ENCODE results near the gene CHADL. TPM values are rescaled to one million over a fixed set of nuclear protein-coding genes. Genes with fewer than 3 reads are reported as not detected.

The CHADL gene
- polyA plus RNA-seq, 1 of the 3 experiments (the other 2 are of a cell fraction): 0.03 TPM

GRCh38 chr22:41206719-41207118, 34.0 kb downstream of the CHADL start:
- CTCF ChIA-PET: interaction anchor here (1.3 kb wide), 1 partner anchor 12 kb away, joined by 3 read pairs; no protein-coding TSS in a partner anchor
- WGBS (ENCODE audit: low lambda C conversion rate): 99% methylated on average over 9 of the region's 9 CpGs

More at GRCh38 chr22:41206719-41207118, 34.0 kb downstream of the CHADL start:
- POLR2A ChIA-PET: no interaction called here
- peaks cover 0 to 4% of the 10 kb centered on the region in 2 experiments; a peak in 1 of 4 replicates for H3K4me1 ChIP-seq (ENCODE audit: control insufficient read depth in 1 of 2, insufficient read depth in 2 of 2, low read depth in 1 of 2, low read length in 1 of 2)
- H3F3A ChIP-seq (replicated peaks; ENCODE audit: insufficient read depth): no peaks in the 10 kb centered on the region
- TF ChIP-seq JUND (IDR thresholded peaks at IDR 0.05) (no peak), TEAD4 (IDR thresholded peaks at IDR 0.05; ENCODE audit: borderline replicate concordance, insufficient read depth) (no peak), FOSL2 (IDR thresholded peaks at IDR 0.05; ENCODE audit: borderline replicate concordance, low read depth) (no peak), TCF12 (IDR thresholded peaks at IDR 0.05) (no peak), SIN3A (IDR thresholded peaks at IDR 0.05; ENCODE audit: borderline replicate concordance, low read depth, low read length) (no peak), NFIC (IDR thresholded peaks at IDR 0.05; ENCODE audit: borderline replicate concordance) (no peak), GABPA (IDR thresholded peaks at IDR 0.05; ENCODE audit: low read depth) (no peak), CHD2 (IDR thresholded peaks at IDR 0.05; ENCODE audit: low read length, partially characterized antibody) (no peak), POLR2AphosphoS5 (IDR thresholded peaks at IDR 0.05; ENCODE audit: low read depth, low read length) (no peak), FOXM1 (IDR thresholded peaks at IDR 0.05; ENCODE audit: low read depth) (no peak), EZH2phosphoT487 (IDR thresholded peaks at IDR 0.05; ENCODE audit: borderline replicate concordance, low read depth) (no peak), TAF1 (IDR thresholded peaks at IDR 0.05; ENCODE audit: borderline replicate concordance, low read depth, low read length) (no peak), USF1 (IDR thresholded peaks at IDR 0.05; ENCODE audit: borderline replicate concordance, low read depth) (no peak), EP300 (IDR thresholded peaks at IDR 0.05; ENCODE audit: borderline replicate concordance in 1 of 2, low read depth in 1 of 2, low read length in 1 of 2) (no peak), MEF2A (IDR thresholded peaks at IDR 0.05; ENCODE audit: borderline replicate concordance, low read depth) (no peak), MXI1 (IDR thresholded peaks at IDR 0.05; ENCODE audit: low read depth, low read length) (no peak)
- TF ChIP-seq, protein P1, sequence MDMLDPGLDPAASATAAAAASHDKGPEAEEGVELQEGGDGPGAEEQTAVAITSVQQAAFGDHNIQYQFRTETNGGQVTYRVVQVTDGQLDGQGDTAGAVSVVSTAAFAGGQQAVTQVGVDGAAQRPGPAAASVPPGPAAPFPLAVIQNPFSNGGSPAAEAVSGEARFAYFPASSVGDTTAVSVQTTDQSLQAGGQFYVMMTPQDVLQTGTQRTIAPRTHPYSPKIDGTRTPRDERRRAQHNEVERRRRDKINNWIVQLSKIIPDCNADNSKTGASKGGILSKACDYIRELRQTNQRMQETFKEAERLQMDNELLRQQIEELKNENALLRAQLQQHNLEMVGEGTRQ (IDR thresholded peaks at IDR 0.05; ENCODE audit: borderline replicate concordance, low read depth, low read length): no peak
- TF ChIP-seq, protein P2, sequence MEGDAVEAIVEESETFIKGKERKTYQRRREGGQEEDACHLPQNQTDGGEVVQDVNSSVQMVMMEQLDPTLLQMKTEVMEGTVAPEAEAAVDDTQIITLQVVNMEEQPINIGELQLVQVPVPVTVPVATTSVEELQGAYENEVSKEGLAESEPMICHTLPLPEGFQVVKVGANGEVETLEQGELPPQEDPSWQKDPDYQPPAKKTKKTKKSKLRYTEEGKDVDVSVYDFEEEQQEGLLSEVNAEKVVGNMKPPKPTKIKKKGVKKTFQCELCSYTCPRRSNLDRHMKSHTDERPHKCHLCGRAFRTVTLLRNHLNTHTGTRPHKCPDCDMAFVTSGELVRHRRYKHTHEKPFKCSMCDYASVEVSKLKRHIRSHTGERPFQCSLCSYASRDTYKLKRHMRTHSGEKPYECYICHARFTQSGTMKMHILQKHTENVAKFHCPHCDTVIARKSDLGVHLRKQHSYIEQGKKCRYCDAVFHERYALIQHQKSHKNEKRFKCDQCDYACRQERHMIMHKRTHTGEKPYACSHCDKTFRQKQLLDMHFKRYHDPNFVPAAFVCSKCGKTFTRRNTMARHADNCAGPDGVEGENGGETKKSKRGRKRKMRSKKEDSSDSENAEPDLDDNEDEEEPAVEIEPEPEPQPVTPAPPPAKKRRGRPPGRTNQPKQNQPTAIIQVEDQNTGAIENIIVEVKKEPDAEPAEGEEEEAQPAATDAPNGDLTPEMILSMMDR (IDR thresholded peaks at IDR 0.05): no peak
- DNase-seq: no peak
- H3K9me2 ChIP-seq: no peaks in the 10 kb centered on the region
- no peaks in the 10 kb centered on the region for H3K27me3 ChIP-seq (ENCODE audit: insufficient read depth)
- H3K9ac ChIP-seq: no peak overlapping the region
- no peak overlapping the region for H3K4me2 ChIP-seq
- H3K27ac ChIP-seq (ENCODE audit: low read depth in 2 of 2, low read length in 1 of 2): no peak overlapping the region
- H2AFZ ChIP-seq (ENCODE audit: low read depth): no peak overlapping the region
- H3K4me3 ChIP-seq (ENCODE audit: low read depth in 2 of 2, low read length in 1 of 2): no peak overlapping the region
- no peaks in the 10 kb centered on the region for H3K36me3 ChIP-seq (replicated peaks in 1 of 2; ENCODE audit: control insufficient read depth in 1 of 2, insufficient read depth in 2 of 2, low read length in 1 of 2)
- no peaks in the 10 kb centered on the region for H4K20me1 ChIP-seq (ENCODE audit: insufficient read depth)
- no peaks in the 10 kb centered on the region for H3K9me3 ChIP-seq
- H3K79me2 ChIP-seq (ENCODE audit: insufficient read depth): peaks cover 18% of the 10 kb centered on the region

Data from SK-N-SH (cell line).